Measurements from ENCODE around the gene KLHL25. TPM values are rescaled to one million over a fixed set of nuclear protein-coding genes. Genes with fewer than 3 reads are reported as not detected.

KLHL25 gene
- total and polyA plus RNA-seq, 2 experiments from 2014 or later: 3.7 to 10.0 TPM

GRCh38 chr15:85746641-85747040, 48.1 kb downstream of the KLHL25 start:
- Histone ChIP-seq H3K79me2 (no peaks in the 10 kb centered on the region), H3K4me2 (no peak overlapping the region), H3K4me1 (ENCODE audit: insufficient read depth) (no peaks in the 10 kb centered on the region), H3K9me3 (ENCODE audit: low read depth) (no peaks in the 10 kb centered on the region), H3K36me3 (replicated peaks; ENCODE audit: insufficient read depth, low read depth) (no peaks in the 10 kb centered on the region), H3K9me2 (replicated peaks; ENCODE audit: insufficient read depth) (no peaks in the 10 kb centered on the region), H3K27me3 (no peaks in the 10 kb centered on the region), H4K20me1 (ENCODE audit: insufficient read depth, poor library complexity, severe bottlenecking) (no peaks in the 10 kb centered on the region), H3K4me3 (no peak overlapping the region), H2AFZ (no peak overlapping the region), H3K27ac (no peak overlapping the region)
- no peak for DNase-seq (ENCODE audit: low spot score)
- 97% methylated on average over 12 of the region's 12 CpGs for WGBS (ENCODE audit: low lambda C conversion rate, missing lambda C conversion rate)
- TF ChIP-seq CTCF (IDR thresholded peaks at IDR 0.05; ENCODE audit: poor library complexity): no peak
- TF ChIP-seq EZH2phosphoT487 (IDR thresholded peaks at IDR 0.05; ENCODE audit: low read depth, severe bottlenecking, unreplicated experiment): no peak
- no peak for TF ChIP-seq EZH2 (IDR thresholded peaks at IDR 0.05; ENCODE audit: borderline replicate concordance)

GRCh38 chr15:85745525-85746150, 49.1 kb downstream of the KLHL25 start:
- no peaks in the 10 kb centered on the region for H3K36me3 ChIP-seq (replicated peaks; ENCODE audit: insufficient read depth, low read depth)
- H3K27ac ChIP-seq: no peak overlapping the region
- no peaks in the 10 kb centered on the region for H3K9me2 ChIP-seq (replicated peaks; ENCODE audit: insufficient read depth)
- no peak overlapping the region for H3K4me2 ChIP-seq
- no peak for DNase-seq (ENCODE audit: low spot score)
- 85% methylated on average over 14 of the region's 14 CpGs for WGBS (ENCODE audit: low lambda C conversion rate, missing lambda C conversion rate)
- H4K20me1 ChIP-seq (ENCODE audit: insufficient read depth, poor library complexity, severe bottlenecking): no peaks in the 10 kb centered on the region
- no peak overlapping the region for H3K4me3 ChIP-seq
- H2AFZ ChIP-seq: no peak overlapping the region
- H3K27me3 ChIP-seq: no peaks in the 10 kb centered on the region
- no peaks in the 10 kb centered on the region for H3K79me2 ChIP-seq
- no peaks in the 10 kb centered on the region for H3K9me3 ChIP-seq (ENCODE audit: low read depth)
- no peak for TF ChIP-seq CTCF (IDR thresholded peaks at IDR 0.05; ENCODE audit: poor library complexity)
- TF ChIP-seq EZH2 (IDR thresholded peaks at IDR 0.05; ENCODE audit: borderline replicate concordance): no peak
- TF ChIP-seq EZH2phosphoT487 (IDR thresholded peaks at IDR 0.05; ENCODE audit: low read depth, severe bottlenecking, unreplicated experiment): no peak
- no peaks in the 10 kb centered on the region for H3K4me1 ChIP-seq (ENCODE audit: insufficient read depth)

- Histone ChIP-seq H3K4me3 (no peak overlapping the region), H3K79me2 (no peaks in the 10 kb centered on the region), H3K9me2 (replicated peaks; ENCODE audit: insufficient read depth) (no peaks in the 10 kb centered on the region), H3K36me3 (replicated peaks; ENCODE audit: insufficient read depth, low read depth) (no peaks in the 10 kb centered on the region), H3K27ac (no peak overlapping the region), H3K27me3 (no peaks in the 10 kb centered on the region), H3K4me2 (no peak overlapping the region), H3K9me3 (ENCODE audit: low read depth) (no peaks in the 10 kb centered on the region), H3K4me1 (ENCODE audit: insufficient read depth) (no peaks in the 10 kb centered on the region), H4K20me1 (ENCODE audit: insufficient read depth, poor library complexity, severe bottlenecking) (no peaks in the 10 kb centered on the region), H2AFZ (no peak overlapping the region)
- WGBS (ENCODE audit: low lambda C conversion rate, missing lambda C conversion rate): 95% methylated on average over 12 of the region's 12 CpGs
- DNase-seq (ENCODE audit: low spot score): no peak
- no peak for TF ChIP-seq EZH2 (IDR thresholded peaks at IDR 0.05; ENCODE audit: borderline replicate concordance)
- no peak for TF ChIP-seq CTCF (IDR thresholded peaks at IDR 0.05; ENCODE audit: poor library complexity)
- TF ChIP-seq EZH2phosphoT487 (IDR thresholded peaks at IDR 0.05; ENCODE audit: low read depth, severe bottlenecking, unreplicated experiment): no peak
Observed at GRCh38 chr15:85745023-85745422, 49.7 kb downstream of the KLHL25 start.

All from hepatocyte (in vitro differentiated cells).